ENCODE measurements around the gene GALT.
A peak's percentile ranks its signal among the peaks of the same experiment; 100 is the strongest.

The GALT gene

GRCh38 chr9:34684816-34685215, 38.3 kb downstream of the GALT start:
- peaks cover 18% of the 10 kb centered on the region for H3K27me3 Mint-ChIP-seq
- H3K4me3 Mint-ChIP-seq, result no peak overlapping the region
- no peak overlapping the region for H3K27ac Mint-ChIP-seq (ENCODE audit: low read depth)
- no peak for DNase-seq (ENCODE audit: low spot score in 2 of 2)
- no peaks in the 10 kb centered on the region for H3K4me1 Mint-ChIP-seq
- no peaks in the 10 kb centered on the region for H3K36me3 Mint-ChIP-seq (ENCODE audit: insufficient read depth)
- no peaks in the 10 kb centered on the region for H3K9me3 Mint-ChIP-seq
- ATAC-seq (replicated peaks; ENCODE audit: extremely low read depth, poor library complexity, severe bottlenecking), result no peak

DNA sequence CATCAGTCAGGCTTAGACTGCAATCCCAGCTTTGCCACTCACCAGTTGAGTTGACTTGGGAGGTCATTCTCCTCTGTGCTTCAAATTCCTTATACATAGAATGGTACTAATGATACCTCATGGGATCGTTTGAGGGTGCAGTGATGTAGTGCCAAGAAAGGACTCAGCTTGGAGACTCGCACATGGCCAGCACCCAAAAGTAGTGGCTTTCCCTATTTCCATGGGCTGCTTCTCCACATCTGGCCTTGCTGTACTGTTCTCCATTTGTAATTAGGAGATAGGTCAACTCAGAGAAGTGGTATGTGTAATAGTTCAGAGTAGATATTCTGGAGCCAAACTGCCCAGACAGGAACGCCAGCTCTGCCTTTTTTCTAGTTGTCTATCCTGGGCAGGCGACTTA, 39.1 kb downstream of the GALT start:
- DNase-seq (ENCODE audit: low spot score in 2 of 2), result no peak
- peaks cover 22% of the 10 kb centered on the region for H3K27me3 Mint-ChIP-seq
- H3K9me3 Mint-ChIP-seq, result no peaks in the 10 kb centered on the region
- no peaks in the 10 kb centered on the region for H3K36me3 Mint-ChIP-seq (ENCODE audit: insufficient read depth)
- no peak for ATAC-seq (replicated peaks; ENCODE audit: extremely low read depth, poor library complexity, severe bottlenecking)
- no peak overlapping the region for H3K27ac Mint-ChIP-seq (ENCODE audit: low read depth)
- no peaks in the 10 kb centered on the region for H3K4me1 Mint-ChIP-seq
- H3K4me3 Mint-ChIP-seq, result no peak overlapping the region

- H3K36me3 Mint-ChIP-seq (ENCODE audit: insufficient read depth), result no peaks in the 10 kb centered on the region
- H3K4me3 Mint-ChIP-seq, result no peak overlapping the region
Measured at GRCh38 chr9:34686231-34686630, 39.8 kb downstream of the GALT start.

GRCh38 chr9:34686732-34687131, 40.3 kb downstream of the GALT start:
- no peak overlapping the region for H3K4me3 Mint-ChIP-seq
- no peaks in the 10 kb centered on the region for H3K36me3 Mint-ChIP-seq (ENCODE audit: insufficient read depth)
- no peak overlapping the region for H3K27ac Mint-ChIP-seq (ENCODE audit: low read depth)
- ATAC-seq (replicated peaks; ENCODE audit: extremely low read depth, poor library complexity, severe bottlenecking), result no peak
- H3K27me3 Mint-ChIP-seq, result peaks cover 22% of the 10 kb centered on the region
- DNase-seq (ENCODE audit: low spot score in 2 of 2), result no peak
- no peaks in the 10 kb centered on the region for H3K4me1 Mint-ChIP-seq
- H3K9me3 Mint-ChIP-seq, result no peaks in the 10 kb centered on the region

More at GRCh38 chr9:34686231-34686630, 39.8 kb downstream of the GALT start:
- Mint-ChIP-seq H3K9me3 (no peaks in the 10 kb centered on the region), H3K27me3 (peaks cover 22% of the 10 kb centered on the region), H3K27ac (ENCODE audit: low read depth) (no peak overlapping the region), H3K4me1 (no peaks in the 10 kb centered on the region)
- no peak for ATAC-seq (replicated peaks; ENCODE audit: extremely low read depth, poor library complexity, severe bottlenecking)
- no peak for DNase-seq (ENCODE audit: low spot score in 2 of 2)

DNA sequence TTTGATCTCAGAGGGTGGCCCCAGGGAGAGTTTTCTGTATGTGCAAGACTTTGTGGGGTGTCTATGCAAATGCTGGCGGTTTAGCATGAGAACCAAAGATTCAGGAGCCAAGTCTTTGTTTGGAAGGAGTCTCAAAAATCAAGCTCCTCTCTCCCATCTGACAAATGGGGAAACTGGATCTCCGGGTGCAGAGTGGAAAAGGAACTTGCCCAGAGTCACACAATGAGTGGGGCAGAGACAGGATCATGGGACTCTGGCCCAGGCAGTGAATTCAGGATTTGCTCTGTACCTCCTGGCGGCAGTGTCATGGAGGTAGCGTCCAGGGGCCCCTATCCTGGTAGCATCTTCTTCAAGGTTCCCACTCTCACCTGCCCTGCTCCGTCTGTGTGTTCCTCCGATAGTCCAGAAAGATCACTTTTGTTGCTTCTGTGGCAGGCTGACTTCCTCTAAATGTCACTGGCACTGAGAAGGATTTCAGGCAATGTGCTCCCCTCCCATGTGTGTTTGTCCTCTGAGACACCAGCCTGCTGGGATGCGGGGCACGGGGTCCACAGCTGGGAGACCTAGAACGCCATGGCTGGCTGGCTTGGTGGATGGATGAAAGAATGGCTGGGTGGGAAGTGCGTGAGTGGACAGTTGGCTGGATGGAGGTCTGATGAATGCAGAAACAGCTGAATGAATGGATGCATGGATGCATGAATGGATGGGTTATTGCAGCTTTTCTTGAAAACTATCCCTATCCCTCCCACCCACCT, 41.0 kb downstream of the GALT start:
- ATAC-seq (replicated peaks; ENCODE audit: extremely low read depth, poor library complexity, severe bottlenecking) (no peak), DNase-seq (ENCODE audit: low spot score in 2 of 2) (no peak)
- no peak overlapping the region for H3K27ac Mint-ChIP-seq (ENCODE audit: low read depth)
- no peaks in the 10 kb centered on the region for H3K4me1 Mint-ChIP-seq
- no peaks in the 10 kb centered on the region for H3K36me3 Mint-ChIP-seq (ENCODE audit: insufficient read depth)
- H3K9me3 Mint-ChIP-seq, result no peaks in the 10 kb centered on the region
- H3K27me3 Mint-ChIP-seq, result peaks cover 22% of the 10 kb centered on the region
- H3K4me3 Mint-ChIP-seq, result no peak overlapping the region

DNA sequence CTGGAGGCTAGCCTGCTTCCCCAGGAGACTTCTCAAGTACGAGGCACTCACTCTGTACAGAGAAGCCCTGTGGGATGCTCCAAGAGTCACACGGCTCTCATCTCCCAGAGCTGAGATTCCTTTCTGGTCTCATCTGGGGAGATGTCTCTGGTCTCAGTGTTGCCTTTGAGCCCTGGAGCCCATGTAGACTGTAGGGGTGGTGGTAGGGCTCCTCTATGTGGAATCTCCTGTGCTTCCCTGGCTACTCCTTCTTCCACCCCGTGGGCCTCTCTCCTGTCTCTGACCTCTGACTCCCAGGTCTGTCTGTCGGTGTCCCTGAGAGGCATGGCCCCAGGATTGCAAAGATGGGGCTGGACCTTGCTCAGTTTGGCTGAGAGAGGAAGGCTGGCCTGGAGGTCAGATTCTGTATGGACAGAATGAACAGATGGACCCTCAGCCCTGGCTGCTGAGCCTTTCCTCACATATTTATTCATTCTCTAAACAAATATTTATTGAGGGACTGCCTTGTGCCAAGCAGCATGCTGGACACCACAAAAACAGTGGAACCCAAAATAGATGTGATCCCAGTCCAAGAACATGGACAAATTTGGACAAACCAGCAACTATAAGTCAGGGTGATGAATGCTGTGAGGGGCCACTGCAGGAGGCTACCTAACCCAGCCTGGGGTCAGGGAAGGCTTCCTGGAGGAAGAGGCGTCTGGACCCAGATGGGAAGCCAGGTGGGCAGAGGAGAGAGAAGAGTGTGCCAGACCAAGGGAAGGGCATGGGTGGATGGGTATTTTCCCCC, 42.0 kb downstream of the GALT start:
- DNase-seq (ENCODE audit: low spot score in 2 of 2), result no peak
- no peak for ATAC-seq (replicated peaks; ENCODE audit: extremely low read depth, poor library complexity, severe bottlenecking)
- H3K9me3 Mint-ChIP-seq, result no peaks in the 10 kb centered on the region
- H3K27ac Mint-ChIP-seq (ENCODE audit: low read depth), result peak overlapping the region; percentile 1
- no peak overlapping the region for H3K4me3 Mint-ChIP-seq
- no peaks in the 10 kb centered on the region for H3K36me3 Mint-ChIP-seq (ENCODE audit: insufficient read depth)
- peaks cover 22% of the 10 kb centered on the region for H3K27me3 Mint-ChIP-seq
- no peaks in the 10 kb centered on the region for H3K4me1 Mint-ChIP-seq

DNA sequence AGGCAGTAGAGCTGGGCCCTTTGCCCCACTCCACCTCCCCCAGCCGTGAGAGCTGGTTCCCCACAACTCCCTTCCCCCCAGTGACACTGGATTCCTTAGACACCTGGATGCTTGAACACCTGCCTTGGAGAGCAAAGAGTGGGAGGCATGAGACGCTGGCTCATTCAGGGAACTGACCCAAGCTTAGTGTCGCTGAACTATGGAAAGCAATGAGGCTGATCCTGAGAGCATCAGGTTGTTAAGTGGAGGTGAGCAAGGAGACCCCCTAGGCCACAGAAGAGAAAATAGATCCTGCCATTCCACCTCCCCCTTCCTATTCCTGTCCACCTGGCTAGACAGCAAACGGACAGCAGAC, 42.6 kb downstream of the GALT start:
- ATAC-seq (replicated peaks; ENCODE audit: extremely low read depth, poor library complexity, severe bottlenecking), result no peak
- no peaks in the 10 kb centered on the region for H3K9me3 Mint-ChIP-seq
- no peaks in the 10 kb centered on the region for H3K36me3 Mint-ChIP-seq (ENCODE audit: insufficient read depth)
- peaks cover 22% of the 10 kb centered on the region for H3K27me3 Mint-ChIP-seq
- no peak for DNase-seq (ENCODE audit: low spot score in 2 of 2)
- no peaks in the 10 kb centered on the region for H3K4me1 Mint-ChIP-seq
- no peak overlapping the region for H3K27ac Mint-ChIP-seq (ENCODE audit: low read depth)
- H3K4me3 Mint-ChIP-seq, result no peak overlapping the region

- H3K27ac Mint-ChIP-seq (ENCODE audit: low read depth), result no peak overlapping the region
- ATAC-seq (replicated peaks; ENCODE audit: extremely low read depth, poor library complexity, severe bottlenecking), result no peak
- H3K4me1 Mint-ChIP-seq, result no peaks in the 10 kb centered on the region
- DNase-seq (ENCODE audit: low spot score in 2 of 2), result no peak
- no peak overlapping the region for H3K4me3 Mint-ChIP-seq
- H3K9me3 Mint-ChIP-seq, result no peaks in the 10 kb centered on the region
- H3K27me3 Mint-ChIP-seq, result peaks cover 23% of the 10 kb centered on the region
- no peaks in the 10 kb centered on the region for H3K36me3 Mint-ChIP-seq (ENCODE audit: insufficient read depth)
Measured at GRCh38 chr9:34689512-34689911, 43.0 kb downstream of the GALT start.

DNA sequence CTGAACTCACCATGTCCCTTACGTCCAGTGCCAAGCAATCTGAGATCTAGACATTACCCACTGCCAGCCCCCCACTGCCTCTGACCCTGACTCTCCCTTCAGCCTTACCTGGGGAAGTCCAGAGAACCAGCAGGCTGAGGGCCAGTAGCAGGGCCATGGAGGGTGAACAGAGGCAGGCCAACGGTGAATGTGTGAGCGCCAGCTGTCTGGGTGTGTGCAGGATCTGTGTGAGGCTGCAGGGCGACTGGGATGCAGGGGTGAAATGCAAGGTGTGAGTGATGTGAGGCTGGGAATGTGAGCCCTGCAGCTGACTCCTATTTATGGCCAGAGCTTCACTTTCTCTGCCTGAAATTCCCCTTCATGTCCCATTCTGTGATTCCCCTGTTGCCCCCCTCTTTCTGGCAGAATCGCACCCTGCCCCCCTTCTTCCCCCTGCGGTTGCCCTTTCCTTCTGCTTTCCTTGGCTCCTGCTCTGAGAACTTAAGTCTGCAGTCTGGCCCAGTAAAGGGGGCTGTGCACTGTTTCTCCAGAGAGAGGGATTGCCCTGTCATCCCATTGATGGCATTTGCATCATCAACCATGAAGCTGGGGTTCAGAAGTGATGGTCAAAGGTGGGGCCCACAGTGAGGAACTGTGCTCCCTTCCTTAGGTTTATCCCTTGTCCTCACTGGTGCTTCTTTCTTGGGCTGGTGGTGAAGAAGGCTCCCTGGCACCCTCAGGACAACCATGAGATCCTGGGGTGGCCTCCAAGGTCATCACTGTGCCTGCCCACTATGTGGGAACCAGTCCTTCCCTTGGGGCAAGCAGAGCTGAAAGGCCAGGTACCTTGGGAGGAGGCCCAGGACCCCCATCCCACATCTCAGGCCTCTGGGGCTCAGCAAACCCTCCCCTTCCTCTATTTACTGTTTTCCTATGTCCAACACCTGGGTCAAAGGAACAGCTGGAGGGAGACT, 44.8 kb downstream of the GALT start, which contains the start of gene CCL19:
TSS of gene CCL19 (minus strand) at position 294 of the 953 bp plus-strand sequence. CDS start at position 157, 137 bp downstream.
- no peaks in the 10 kb centered on the region for H3K4me1 Mint-ChIP-seq
- ATAC-seq (replicated peaks; ENCODE audit: extremely low read depth, poor library complexity, severe bottlenecking) (no peak), DNase-seq (ENCODE audit: low spot score in 2 of 2) (no peak)
- H3K9me3 Mint-ChIP-seq, result no peaks in the 10 kb centered on the region
- no peaks in the 10 kb centered on the region for H3K36me3 Mint-ChIP-seq (ENCODE audit: insufficient read depth)
- H3K27ac Mint-ChIP-seq (ENCODE audit: low read depth), result no peak within 1 kb of the TSS
- H3K4me3 Mint-ChIP-seq, result no peak within 1 kb of the TSS
- peaks cover 33% of the 10 kb centered on the region for H3K27me3 Mint-ChIP-seq

- H3K4me3 Mint-ChIP-seq, result no peak overlapping the region
- ATAC-seq (replicated peaks; ENCODE audit: extremely low read depth, poor library complexity, severe bottlenecking) (no peak), DNase-seq (ENCODE audit: low spot score in 2 of 2) (no peak)
- peaks cover 33% of the 10 kb centered on the region for H3K27me3 Mint-ChIP-seq
- H3K36me3 Mint-ChIP-seq (ENCODE audit: insufficient read depth), result no peaks in the 10 kb centered on the region
- H3K4me1 Mint-ChIP-seq, result no peaks in the 10 kb centered on the region
- H3K27ac Mint-ChIP-seq (ENCODE audit: low read depth), result no peak overlapping the region
- H3K9me3 Mint-ChIP-seq, result no peaks in the 10 kb centered on the region
Measured at GRCh38 chr9:34691936-34692315, 45.5 kb downstream of the GALT start.

DNA sequence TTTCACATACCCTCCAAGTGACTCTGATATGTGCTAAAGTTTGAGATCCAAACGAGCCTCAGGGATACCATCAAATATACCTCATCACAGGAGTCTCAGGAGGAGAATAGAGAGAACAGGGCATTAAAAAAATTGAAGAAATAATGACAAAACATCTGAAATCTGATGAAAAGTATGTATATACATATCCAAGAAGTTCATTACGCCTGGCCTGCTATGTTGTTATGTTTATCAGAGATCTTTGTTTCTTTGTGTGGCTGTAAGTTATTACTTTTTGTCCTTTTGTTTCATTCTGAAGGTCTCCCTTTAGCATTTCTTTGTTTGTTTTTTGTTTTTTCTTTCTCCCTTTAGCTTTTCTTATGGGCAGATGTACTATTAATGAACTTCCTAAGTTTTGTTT, 47.1 kb downstream of the GALT start:
- DNase-seq (ENCODE audit: low spot score in 2 of 2) (no peak), ATAC-seq (replicated peaks; ENCODE audit: extremely low read depth, poor library complexity, severe bottlenecking) (no peak)
- H3K27me3 Mint-ChIP-seq, result peaks cover 27% of the 10 kb centered on the region
- no peak overlapping the region for H3K4me3 Mint-ChIP-seq
- no peak overlapping the region for H3K27ac Mint-ChIP-seq (ENCODE audit: low read depth)
- no peaks in the 10 kb centered on the region for H3K36me3 Mint-ChIP-seq (ENCODE audit: insufficient read depth)
- no peaks in the 10 kb centered on the region for H3K9me3 Mint-ChIP-seq
- no peaks in the 10 kb centered on the region for H3K4me1 Mint-ChIP-seq

DNA sequence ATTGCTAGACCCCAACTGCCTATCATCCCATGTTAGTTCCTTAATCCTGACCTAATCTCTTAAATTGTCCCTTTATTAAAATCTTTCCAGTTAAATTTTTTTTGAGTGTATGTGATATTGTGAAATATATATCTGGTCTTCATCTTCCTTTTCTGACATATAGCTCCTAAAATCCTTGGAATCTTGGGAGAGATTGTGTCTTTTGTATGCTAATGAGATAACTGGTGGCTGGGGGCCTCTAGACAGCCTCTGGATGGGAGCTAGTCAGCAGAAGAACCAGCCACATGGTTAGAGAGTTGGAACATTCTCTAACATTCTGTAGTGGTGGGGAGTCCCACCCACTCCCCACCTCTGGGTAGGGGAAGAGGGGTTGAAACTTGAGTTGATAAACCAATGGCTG, 48.3 kb downstream of the GALT start:
- ATAC-seq (replicated peaks; ENCODE audit: extremely low read depth, poor library complexity, severe bottlenecking), result no peak
- Mint-ChIP-seq H3K4me1 (no peaks in the 10 kb centered on the region), H3K9me3 (no peaks in the 10 kb centered on the region), H3K36me3 (ENCODE audit: insufficient read depth) (no peaks in the 10 kb centered on the region), H3K27me3 (peaks cover 18% of the 10 kb centered on the region), H3K4me3 (no peak overlapping the region), H3K27ac (ENCODE audit: low read depth) (no peak overlapping the region)
- DNase-seq (ENCODE audit: low spot score in 2 of 2), result no peak

Measured in central memory CD8-positive, alpha-beta T cell (primary cell).